NCI-H2227 treated with DMSO at 0.1 percent for 48 hours (cell line): ENCODE measurements around the gene CNTF.

Experiments
- DNase-seq: peaks from one replicate; lab custom pipeline; 2025; lab: John Stamatoyannopoulos, UW

The CNTF gene

DNA sequence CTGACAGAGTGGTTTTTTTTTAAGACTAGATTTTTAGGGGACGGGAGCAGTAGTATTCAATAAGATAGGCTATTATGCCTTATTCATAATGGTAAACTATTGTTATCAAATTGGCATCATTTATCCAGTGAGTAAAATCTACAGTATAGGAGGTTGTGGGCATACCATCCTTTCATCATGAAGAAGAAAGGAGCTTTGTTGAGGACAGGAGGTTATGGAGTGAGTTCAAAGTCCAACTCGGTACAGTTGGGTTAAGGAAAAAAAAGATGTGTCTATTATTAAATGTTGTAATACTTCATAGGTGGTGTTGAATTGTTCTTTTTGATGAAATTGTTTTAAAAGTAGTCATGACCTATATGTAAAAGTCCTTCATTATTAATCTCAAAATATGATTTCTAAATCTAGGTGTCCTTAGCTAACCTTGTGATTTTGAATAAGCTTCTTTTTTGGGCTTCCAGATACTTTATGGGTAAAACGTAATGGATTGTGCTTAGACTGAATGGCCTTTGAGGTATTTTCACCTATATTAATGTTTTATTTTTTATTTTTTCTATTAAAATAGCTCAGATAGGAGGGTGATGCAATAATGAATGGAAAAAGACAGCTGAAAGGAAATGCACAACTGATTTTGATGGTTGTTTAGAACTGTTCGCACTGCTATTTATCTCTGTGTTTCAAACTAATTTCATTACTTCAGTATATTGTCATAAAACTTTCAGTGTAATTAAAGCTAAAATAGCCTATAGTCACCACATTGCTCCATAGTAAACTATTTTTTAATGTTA is 15.3 kb upstream of the CNTF start:
- DNase-seq: no peak

- no peak for DNase-seq
Observed at GRCh38 chr11:58608331-58608730, 14.1 kb upstream of the CNTF start.

GRCh38 chr11:58609723-58610122 is 12.7 kb upstream of the CNTF start:
- DNase-seq: no peak

- no peak for DNase-seq
Observed at GRCh38 chr11:58613228-58613627, 9.2 kb upstream of the CNTF start.

DNA sequence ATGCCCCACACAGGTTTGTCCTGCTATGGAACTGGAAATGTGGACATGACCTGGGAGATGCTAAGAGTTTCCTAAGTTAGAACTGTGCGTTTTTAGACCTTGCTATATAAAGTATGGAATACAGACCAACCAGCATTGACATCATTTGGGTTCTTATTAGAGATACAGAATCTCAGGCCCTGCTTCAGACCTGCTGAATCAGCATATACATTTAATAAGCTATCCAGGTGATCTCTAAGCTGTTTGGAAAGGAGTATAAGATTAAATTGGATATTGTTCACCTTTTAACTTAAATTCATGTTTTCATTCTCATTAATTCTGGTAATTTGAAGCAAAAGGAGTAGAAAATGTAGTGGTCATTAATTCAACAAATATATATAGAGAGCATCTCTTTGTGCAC is 6.9 kb upstream of the CNTF start:
- no peak for DNase-seq

- no peak for DNase-seq
Observed at GRCh38 chr11:58616594-58616993, 5.9 kb upstream of the CNTF start.

- no peak for DNase-seq
Observed at GRCh38 chr11:58617976-58618557, 4.4 kb upstream of the CNTF start.

GRCh38 chr11:58621586-58622262 is 741 bp upstream of the CNTF start:
- no peak for DNase-seq

GRCh38 chr11:58625086-58625485 is 2.6 kb downstream of the CNTF start:
- DNase-seq: no peak

DNA sequence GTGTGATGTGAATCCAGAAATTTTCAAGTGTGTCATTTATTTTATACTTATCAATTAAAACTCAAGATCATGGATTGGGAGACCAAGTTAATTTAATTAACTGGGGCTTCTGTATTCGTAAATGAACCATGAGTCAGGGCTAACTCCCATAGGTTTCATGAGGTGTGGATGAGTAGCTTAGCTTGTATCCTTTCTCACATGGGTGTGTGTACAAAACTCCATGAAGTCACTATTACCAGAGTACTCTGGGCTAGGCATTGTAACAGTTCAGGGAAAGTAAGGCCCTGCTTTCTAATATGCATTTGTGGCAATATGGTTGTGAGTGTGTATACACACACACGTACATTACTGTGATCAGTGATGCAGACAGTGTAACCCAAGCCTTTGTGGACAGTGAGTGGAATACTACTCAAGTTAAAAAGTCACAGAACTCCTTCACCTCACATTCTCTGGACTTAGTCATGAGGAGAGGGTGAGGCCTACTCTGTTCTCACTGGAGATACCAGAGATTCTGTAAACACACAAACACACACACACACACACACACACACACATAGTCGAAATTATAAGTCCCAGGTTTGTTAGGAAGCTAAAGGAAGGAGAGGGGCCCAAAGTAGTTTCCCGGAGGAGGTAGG is 3.5 kb downstream of the CNTF start:
- DNase-seq: no peak

DNA sequence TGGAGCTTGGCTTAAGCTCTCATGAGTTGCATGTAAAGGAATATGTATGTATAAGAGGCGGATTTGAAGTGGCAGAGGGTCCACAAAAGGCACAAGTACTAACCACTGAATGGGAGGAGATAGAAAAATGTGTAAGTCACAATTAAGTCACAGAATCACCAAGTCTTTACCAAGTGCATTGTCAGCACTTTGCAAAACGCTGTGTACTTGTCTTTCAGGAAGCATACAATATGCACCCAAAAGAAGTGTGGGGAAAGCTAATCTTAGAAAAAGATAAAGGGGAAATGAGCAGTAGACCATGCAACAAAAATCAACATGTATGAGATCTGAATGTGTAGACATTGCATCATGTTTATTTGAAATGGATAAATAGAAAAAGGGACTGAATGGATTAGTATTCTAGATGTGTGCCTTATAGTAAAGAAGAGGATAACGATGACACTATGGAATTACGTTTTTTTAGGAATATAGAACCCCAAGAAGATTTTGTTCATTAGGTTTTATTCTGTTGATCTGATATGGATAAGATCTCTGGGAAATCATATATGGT is 4.5 kb downstream of the CNTF start:
- no peak for DNase-seq

DNA sequence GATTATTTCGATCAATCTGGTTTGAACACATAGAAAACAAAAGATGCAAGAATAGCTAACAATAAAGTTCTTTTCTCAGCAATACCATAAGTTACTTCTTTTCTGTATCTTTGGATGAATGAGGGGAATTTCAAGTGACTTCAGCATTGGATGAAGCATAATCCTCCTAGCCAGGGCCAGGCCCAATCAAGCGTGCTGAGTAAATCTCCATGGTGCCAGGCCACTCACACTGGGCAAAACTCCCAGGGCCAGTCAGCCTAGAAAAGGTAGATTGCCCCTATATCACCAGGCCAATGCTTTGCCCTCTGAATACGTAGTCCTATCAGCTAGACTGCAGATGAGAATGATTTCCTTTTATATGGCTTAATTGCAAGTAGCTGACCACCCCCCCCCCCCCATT is 6.0 kb downstream of the CNTF start:
- no peak for DNase-seq

DNA sequence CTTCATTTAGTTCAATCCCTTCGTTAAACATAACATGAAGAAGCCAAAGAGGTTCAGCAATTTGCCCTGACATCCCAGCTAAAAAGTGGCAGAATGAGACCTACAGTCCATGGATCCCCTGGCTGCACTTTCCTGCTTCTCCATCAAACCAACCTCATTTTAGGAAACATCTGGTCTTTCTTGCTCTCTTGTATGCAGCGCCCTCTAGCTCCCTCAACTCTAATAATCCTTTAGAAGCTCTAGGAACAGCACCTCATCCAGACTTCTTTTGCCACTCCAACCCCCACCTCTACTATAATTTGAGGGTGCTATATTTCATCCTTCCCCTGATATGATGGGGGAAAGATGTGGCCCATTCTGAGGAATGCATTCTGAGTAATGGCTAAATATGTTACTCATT is 7.4 kb downstream of the CNTF start:
- peak; percentile 2 for DNase-seq

GRCh38 chr11:58631378-58631777 is 8.9 kb downstream of the CNTF start:
- DNase-seq: no peak

GRCh38 chr11:58632510-58632909 is 10.0 kb downstream of the CNTF start:
- DNase-seq: no peak

GRCh38 chr11:58636587-58636986 is 14.1 kb downstream of the CNTF start:
- DNase-seq: no peak

- DNase-seq: no peak
Observed at GRCh38 chr11:58637371-58637770, 14.9 kb downstream of the CNTF start.

DNA sequence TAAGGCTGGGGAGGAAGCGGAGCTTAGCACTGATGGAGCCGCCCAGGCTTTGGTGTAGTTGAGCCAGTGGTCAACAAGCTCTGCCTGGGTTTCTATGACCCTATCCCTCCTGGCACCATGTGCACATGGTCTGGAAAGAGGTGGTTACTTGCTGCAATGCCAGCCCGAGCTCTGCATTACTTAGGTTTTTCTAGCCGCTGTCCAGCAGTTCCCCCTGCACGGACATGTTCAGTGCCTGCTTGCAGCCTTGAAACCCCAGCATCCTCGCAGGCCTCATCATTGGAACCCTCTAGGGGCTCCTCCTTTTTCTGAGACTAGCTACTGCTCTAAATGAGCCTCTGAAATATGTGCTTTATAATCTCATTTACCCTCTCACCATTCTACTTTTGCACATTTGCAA is 16.6 kb downstream of the CNTF start:
- DNase-seq: no peak

GRCh38 chr11:58639669-58640068 is 17.2 kb downstream of the CNTF start:
- no peak for DNase-seq

GRCh38 chr11:58640386-58641023 is 18.0 kb downstream of the CNTF start:
- DNase-seq: no peak

- no peak for DNase-seq
Observed at GRCh38 chr11:58641341-58641740, 18.9 kb downstream of the CNTF start.
